Nephron (organoid): ENCODE results near the gene PVRIG.
A peak's percentile ranks its signal among the peaks of the same experiment; 100 is the strongest.
"Not testable (repeated sequence)": the region's sequence is repeated elsewhere in the genome, so short reads cannot be mapped to it uniquely, and the experiment has no call there.

Experiments used
- H3K27ac Mint-ChIP-seq, 3 experiments: 2 replicates each; pipeline ENCODE4 v1.8.0; 2020; ENCODE audit warnings: mixed read lengths in 3 of 3, mild to moderate bottlenecking in 2 of 3, moderate library complexity in 1 of 3
- H3K27me3 Mint-ChIP-seq: 2 replicates; pipeline ENCODE4 v1.8.0; 2021; ENCODE audit warnings: low read depth, mild to moderate bottlenecking, moderate library complexity, mixed read lengths
- H3K36me3 Mint-ChIP-seq: 2 replicates; pipeline ENCODE4 v1.8.0; 2020; ENCODE audit warnings: low read depth, mixed read lengths
- H3K4me1 Mint-ChIP-seq: 2 replicates; pipeline ENCODE4 v1.8.0; 2020; ENCODE audit warnings: mixed read lengths
- H3K4me3 Mint-ChIP-seq, 3 experiments: 2 replicates each; pipeline ENCODE4 v1.8.0; 2020; ENCODE audit warnings: mild to moderate bottlenecking in 3 of 3, mixed read lengths in 3 of 3, moderate library complexity in 2 of 3
- H3K9me3 Mint-ChIP-seq: 2 replicates; pipeline ENCODE4 v1.8.0; 2020; ENCODE audit warnings: mixed read lengths
- TF ChIP-seq, protein P1 (sequence below), 3 experiments: fragments of 200-600 bp; sonication (generic); IDR thresholded peaks; one replicate each; pipeline ENCODE4 v1.5.0; 2021; ENCODE audit warnings: antibody characterized with exemption in 3 of 3; ENCODE audit not compliant: unreplicated experiment in 3 of 3

Gene PVRIG

DNA sequence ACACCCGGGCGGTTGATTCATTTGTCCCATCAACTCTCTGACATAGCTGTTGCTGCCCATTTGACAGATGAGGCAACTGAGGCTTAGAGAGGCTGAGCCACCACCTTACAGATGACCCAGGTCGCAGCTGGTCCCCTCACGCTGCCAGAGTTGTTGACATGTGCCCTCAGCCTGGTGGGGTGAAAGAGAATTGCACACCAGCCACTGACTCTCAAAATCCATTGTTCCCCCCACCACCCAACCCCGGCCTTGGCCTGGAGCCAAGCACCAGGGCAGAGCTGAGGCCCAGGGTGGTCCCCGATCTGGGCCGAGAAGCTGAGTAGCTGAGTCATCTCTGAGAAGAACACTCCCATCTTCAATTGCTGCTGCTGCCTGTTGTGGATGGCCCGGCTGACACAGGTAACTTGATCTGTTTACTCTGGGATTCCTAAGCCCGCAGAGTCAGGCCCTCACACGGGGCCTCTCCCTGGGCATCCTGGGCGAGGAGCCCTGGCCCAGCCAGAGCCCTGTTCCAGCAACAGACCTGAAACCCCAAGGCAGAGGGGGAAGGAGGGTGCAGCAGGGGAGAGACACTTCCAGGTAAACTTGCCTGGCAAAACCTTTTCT is 27.5 kb downstream of the PVRIG start:
- no peaks in the 10 kb centered on the region for H3K36me3 Mint-ChIP-seq
- H3K27me3 Mint-ChIP-seq = no peaks in the 10 kb centered on the region
- peaks cover 39% of the 10 kb centered on the region for H3K4me1 Mint-ChIP-seq
- H3K27ac Mint-ChIP-seq = peak overlapping the region; percentile 84 to 95 (median 85)
- H3K9me3 Mint-ChIP-seq = no peaks in the 10 kb centered on the region
- TF ChIP-seq, protein P1, sequence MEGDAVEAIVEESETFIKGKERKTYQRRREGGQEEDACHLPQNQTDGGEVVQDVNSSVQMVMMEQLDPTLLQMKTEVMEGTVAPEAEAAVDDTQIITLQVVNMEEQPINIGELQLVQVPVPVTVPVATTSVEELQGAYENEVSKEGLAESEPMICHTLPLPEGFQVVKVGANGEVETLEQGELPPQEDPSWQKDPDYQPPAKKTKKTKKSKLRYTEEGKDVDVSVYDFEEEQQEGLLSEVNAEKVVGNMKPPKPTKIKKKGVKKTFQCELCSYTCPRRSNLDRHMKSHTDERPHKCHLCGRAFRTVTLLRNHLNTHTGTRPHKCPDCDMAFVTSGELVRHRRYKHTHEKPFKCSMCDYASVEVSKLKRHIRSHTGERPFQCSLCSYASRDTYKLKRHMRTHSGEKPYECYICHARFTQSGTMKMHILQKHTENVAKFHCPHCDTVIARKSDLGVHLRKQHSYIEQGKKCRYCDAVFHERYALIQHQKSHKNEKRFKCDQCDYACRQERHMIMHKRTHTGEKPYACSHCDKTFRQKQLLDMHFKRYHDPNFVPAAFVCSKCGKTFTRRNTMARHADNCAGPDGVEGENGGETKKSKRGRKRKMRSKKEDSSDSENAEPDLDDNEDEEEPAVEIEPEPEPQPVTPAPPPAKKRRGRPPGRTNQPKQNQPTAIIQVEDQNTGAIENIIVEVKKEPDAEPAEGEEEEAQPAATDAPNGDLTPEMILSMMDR (IDR thresholded peaks at IDR 0.05; ENCODE audit: unreplicated experiment in 3 of 3) = no peak
- H3K4me3 Mint-ChIP-seq = peak overlapping the region in 1 of 3 experiments; percentile 46

DNA sequence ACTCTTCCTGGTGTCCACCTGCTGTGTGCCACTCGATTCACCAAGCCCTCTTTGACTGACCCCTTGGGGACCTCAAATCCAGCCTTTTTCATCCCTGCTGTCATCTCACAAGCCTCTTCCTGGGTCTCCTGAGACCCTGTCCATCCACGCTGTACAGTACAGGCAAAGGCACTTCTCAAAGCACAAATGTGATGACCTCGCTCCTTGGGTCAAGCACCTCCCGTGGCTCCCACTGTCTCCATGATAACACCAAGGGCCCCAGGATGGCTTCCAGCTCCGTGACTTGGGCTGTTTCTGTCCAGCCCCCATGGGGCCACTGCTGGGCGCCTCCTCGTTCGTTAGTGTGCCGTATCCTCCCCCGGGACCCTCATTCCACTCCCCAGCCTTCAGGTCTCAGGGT is 28.7 kb downstream of the PVRIG start:
- TF ChIP-seq, protein P1 (IDR thresholded peaks at IDR 0.05; ENCODE audit: unreplicated experiment in 3 of 3) = no peak
- peak overlapping the region; percentile 45 to 89 (median 74) for H3K27ac Mint-ChIP-seq
- H3K4me1 Mint-ChIP-seq = peaks cover 37% of the 10 kb centered on the region
- H3K9me3 Mint-ChIP-seq = no peaks in the 10 kb centered on the region
- H3K4me3 Mint-ChIP-seq = no peak overlapping the region
- H3K36me3 Mint-ChIP-seq = no peaks in the 10 kb centered on the region
- no peaks in the 10 kb centered on the region for H3K27me3 Mint-ChIP-seq

DNA sequence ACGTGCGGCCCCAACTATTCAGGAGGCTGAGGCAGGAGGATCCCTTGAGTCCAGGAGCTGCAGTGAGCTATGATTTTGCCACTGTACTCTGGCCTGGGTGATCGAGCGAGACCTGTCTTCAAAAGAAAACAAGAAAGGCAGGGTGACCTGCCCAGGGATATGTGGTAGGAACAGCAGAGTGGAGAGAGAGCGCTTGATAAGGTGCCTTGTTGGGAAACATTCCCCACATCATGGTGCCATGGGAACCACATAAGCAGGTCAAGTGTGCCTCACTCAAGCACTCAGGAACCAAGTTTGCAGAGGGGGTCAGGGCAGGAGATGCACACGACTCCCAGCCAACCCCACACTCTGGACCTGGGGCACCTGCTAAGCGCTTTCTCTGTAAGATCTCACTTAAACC is 37.3 kb downstream of the PVRIG start:
- Mint-ChIP-seq H3K4me3 (no peak overlapping the region), H3K27me3 (no peaks in the 10 kb centered on the region), H3K36me3 (peaks cover 2% of the 10 kb centered on the region), H3K4me1 (no peaks in the 10 kb centered on the region), H3K9me3 (no peaks in the 10 kb centered on the region), H3K27ac (no peak overlapping the region)
- TF ChIP-seq, protein P1 (IDR thresholded peaks at IDR 0.05; ENCODE audit: unreplicated experiment in 3 of 3) = no peak

DNA sequence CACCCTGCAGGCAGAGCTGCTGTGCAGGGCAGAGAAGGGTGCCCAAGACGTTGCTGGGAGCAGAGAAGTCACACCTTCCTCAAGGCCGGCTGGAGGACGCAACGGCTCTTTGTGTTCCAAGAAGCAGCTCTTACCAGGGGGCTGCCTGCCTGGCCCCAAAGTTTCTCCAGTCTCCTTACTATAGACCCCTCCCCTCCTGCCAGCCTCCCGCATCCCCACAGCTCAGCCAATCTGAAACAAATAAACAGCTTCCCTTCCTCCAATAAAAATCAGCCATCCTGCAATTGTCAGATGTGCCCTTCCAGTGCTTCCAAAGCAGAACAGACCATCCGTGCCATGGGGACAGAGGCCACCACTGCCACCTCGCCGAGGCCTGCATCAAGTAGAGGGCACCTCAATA is 40.2 kb downstream of the PVRIG start:
- not testable (repeated sequence) for H3K27ac Mint-ChIP-seq, H3K9me3 Mint-ChIP-seq, H3K4me1 Mint-ChIP-seq, H3K36me3 Mint-ChIP-seq, H3K4me3 Mint-ChIP-seq, H3K27me3 Mint-ChIP-seq

DNA sequence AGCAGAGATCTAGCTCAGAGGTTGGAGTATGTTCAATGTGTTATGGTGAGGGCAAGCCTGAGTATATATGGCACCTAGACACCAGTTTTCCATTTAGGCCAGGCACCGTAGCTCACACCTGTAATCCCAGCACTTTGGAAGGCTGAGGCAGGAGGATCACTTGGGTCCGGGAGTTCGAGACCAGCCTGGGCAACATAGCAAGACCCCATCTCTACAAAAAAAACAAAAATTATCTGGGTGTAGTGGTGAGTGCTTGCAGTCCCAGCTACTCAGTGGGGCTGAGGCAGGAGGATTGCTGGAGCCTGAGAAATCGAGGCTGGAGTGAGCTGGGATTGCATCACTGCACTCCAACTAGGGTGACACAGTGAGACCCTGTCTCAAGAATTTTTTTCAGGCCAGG is 43.1 kb downstream of the PVRIG start:
- not testable (repeated sequence) for H3K4me3 Mint-ChIP-seq, H3K27me3 Mint-ChIP-seq, H3K27ac Mint-ChIP-seq, H3K36me3 Mint-ChIP-seq, H3K9me3 Mint-ChIP-seq
- H3K4me1 Mint-ChIP-seq = peaks cover 12% of the 10 kb centered on the region

DNA sequence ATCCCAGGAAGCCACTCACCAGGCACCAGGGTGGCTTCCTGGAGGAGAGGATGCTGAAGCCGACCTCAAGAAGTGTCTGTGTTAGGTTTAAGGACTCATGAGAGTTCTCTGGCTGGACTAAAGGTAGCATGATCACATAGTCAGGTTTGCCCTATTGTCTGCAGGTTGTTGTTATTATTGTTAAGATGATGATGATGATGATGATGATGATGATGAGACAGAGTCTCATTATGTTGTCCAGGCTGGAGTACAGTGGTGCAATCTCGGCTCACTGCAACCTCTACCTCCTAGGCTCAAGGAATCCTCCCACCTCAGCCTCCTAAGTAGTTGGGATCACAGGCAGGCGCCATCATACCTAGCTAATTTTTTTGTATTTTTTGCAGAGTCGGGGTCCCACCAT is 44.5 kb downstream of the PVRIG start:
- H3K27ac Mint-ChIP-seq, H3K36me3 Mint-ChIP-seq, H3K4me3 Mint-ChIP-seq, H3K27me3 Mint-ChIP-seq, H3K9me3 Mint-ChIP-seq: not testable (repeated sequence)
- peaks cover 18% of the 10 kb centered on the region for H3K4me1 Mint-ChIP-seq

DNA sequence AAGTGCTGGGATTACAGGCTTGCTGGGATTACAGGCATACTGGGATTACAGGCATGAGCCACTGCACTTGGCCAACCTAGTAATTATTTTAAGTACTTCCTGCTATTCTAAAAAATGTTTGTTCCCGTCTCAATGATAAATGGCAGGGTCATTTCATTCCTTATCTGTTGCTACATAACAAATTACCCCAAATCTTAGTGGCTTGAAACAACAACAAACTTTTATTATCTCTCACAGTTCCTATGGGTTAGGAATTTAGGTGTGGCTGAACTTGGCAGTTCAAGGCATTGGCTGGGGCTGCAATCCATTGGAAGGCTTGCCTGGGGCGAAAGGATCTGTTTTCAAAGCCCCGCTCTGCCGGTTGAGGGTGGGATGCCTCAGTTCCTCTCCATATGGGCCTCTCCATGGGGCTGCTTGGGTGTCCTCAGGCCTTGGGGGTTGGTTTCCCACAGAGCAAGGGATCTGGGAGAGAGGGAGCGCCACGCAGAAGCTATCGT is 45.0 kb downstream of the PVRIG start:
- H3K27ac Mint-ChIP-seq = peak overlapping the region in 1 of 3 experiments; percentile 49
- H3K9me3 Mint-ChIP-seq, H3K4me3 Mint-ChIP-seq, H3K27me3 Mint-ChIP-seq, H3K36me3 Mint-ChIP-seq: not testable (repeated sequence)
- H3K4me1 Mint-ChIP-seq = peaks cover 18% of the 10 kb centered on the region

DNA sequence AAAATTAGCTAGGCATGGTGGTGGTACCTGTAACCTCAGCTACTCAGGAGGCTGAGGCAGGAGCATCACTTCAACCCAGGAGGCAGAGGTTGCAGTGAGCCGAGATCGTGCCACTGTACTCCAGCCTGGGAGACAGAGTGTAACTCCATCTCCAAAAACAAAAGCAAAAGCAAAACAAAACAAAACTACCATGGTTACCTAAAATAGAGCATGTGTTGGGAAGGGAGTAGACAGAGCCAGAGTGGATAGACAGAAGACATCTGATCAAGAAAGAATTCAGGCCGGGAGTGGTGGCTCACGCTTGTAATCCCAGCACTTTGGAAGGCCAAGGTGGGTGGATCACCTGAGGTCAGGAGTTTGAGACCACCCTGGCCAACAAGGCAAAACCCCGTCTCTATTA is 46.1 kb downstream of the PVRIG start:
- H3K36me3 Mint-ChIP-seq, H3K27ac Mint-ChIP-seq, H3K27me3 Mint-ChIP-seq, H3K9me3 Mint-ChIP-seq: not testable (repeated sequence)
- H3K4me1 Mint-ChIP-seq = peaks cover 27% of the 10 kb centered on the region
- peak overlapping the region in 1 of 3 experiments; percentile 37 for H3K4me3 Mint-ChIP-seq
